Fibroblast of skin of left quadriceps (primary cell): ENCODE measurements around the gene OR6J1.
"Not testable (repeated sequence)": the region's sequence is repeated elsewhere in the genome, so short reads cannot be mapped to it uniquely, and the experiment has no call there.

Experiments used
- DNase-seq, 2 experiments: peaks; one replicate each; pipeline ENCODE4 v3.0.0-alpha.2; 2013; ENCODE audit warnings: low read depth in 2 of 2

The OR6J1 gene

DNA sequence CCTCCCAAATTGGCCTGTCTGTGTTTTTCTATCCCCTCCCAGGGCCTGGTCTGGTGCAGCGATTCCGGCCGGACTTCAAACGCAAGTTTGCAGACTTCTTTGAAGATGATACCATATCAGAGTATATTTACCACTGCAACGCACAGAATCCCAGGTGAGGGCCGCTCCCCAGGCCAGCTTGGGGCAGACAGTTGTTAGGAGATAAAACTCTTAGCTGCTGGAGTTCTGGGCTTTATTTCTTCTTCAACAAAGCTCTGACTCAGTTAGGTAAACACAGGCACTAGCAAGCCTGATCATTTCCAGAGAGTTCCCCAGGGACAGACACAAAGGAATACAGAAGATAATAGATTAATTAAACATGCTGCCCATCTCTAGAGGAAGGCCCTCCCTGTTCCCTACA is 37.8 kb downstream of the OR6J1 start:
- no peak for DNase-seq

DNA sequence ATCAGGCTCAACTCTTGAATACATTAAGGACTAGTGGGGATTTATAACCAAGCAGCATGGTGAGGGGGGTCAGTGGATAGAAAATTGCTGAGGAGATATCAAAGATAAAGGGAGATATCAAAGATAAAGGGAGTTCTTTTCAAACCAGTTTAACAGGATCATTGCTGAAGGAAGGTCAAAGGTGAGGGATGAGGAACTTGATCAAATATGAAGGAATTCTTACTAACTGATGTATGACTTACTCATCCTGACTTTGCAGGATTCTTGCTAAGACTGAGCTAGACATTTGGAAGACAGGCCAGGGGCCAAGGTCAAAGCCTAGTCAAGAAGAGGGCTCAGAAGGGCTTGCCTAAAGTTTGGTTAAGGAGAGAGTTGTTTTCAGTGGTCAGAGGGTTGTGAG is 41.3 kb downstream of the OR6J1 start:
- no peak for DNase-seq

DNA sequence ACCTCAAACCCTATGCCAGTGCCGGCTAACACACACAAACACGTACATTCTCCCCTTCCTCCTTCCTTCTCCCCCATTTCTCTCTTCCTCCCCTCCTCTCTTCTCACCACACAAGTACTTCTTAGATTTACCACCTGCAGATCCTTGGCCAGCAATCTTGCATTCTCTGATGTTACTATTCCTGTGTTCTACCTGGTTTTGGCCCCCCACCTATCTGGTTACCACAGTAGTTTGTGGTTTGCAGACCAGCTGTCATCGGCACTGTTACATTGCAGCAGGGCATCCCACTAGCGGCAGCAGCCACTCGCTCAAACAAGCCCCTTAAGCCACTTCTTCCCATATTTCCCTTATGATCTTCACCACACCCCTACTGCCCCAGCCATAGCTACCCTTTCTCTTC is 42.2 kb downstream of the OR6J1 start:
- DNase-seq, result no peak

DNA sequence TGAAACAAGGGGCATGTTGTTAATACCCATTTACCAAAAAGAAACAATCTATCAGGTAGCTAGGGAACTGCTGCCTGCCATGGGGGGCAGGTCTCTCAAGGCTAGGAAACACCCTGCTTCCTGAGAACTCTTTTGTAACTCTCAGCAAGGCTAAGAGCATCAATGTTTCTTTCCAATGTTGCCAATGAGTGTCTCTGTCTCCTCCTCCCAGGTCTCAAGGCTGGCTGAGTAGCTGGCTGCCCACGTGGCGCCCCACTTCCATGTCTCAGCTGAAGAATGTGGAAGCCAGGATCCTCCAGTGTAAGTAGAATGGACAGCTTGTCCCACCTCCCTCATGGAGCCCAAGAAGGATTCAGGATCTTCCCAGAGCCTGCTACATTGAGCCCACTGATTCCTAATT is 42.7 kb downstream of the OR6J1 start:
- DNase-seq, result no peak

DNA sequence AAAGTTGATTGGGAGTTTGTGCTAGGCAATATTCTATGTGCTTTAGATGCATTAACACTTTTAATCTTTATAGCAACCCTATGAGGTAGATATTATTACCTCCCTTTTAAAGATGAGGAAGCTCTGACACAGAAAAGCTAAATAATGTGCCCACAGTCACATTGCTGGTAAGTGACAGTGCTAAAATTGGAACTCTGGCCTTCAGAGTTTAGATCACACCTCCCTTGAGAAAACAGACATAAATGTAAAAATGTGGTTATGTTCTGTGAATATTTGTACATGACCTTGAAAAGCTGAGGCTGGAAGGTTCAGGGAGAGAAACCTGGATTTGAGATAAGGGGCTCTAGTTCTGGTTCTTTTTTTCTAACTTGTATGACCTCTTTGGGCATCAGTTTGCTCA is 44.1 kb downstream of the OR6J1 start:
- DNase-seq, result no peak

DNA sequence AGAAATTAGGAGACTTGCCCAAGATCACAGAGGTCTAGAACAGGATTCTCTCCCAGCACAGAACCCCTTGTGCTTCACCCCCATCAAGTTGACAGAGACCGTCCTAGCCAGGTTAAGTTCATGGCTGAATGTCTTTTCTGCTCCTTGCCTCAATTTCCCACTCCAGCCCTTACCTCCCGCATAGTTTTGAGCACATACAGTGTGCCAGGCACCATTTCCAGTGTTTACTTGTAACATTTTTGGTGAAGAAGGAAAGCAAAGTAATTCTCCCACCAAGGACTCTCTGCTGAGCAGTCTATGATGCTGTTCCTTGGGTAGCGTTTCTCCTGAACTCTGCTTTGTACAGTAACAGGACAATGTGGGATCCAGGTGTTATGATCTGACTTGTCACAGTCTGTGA is 44.8 kb downstream of the OR6J1 start:
- no peak for DNase-seq

DNA sequence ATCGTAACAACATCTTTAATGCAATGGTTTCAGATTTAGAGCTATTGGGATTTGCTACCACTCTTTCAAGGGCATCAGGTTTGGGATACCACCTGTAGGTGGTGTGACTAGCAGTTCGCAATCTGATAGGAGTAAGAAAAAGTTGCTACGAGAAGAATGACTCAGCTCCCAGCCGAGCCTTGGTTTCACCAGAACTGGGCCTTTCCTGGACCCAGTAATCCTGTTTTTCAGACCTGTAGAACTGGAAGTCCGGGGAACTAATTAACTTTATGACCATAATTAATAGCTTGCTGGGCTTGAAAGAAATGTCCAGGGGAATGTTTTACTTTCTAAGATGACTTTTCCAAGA is 45.3 kb downstream of the OR6J1 start:
- no peak for DNase-seq

DNA sequence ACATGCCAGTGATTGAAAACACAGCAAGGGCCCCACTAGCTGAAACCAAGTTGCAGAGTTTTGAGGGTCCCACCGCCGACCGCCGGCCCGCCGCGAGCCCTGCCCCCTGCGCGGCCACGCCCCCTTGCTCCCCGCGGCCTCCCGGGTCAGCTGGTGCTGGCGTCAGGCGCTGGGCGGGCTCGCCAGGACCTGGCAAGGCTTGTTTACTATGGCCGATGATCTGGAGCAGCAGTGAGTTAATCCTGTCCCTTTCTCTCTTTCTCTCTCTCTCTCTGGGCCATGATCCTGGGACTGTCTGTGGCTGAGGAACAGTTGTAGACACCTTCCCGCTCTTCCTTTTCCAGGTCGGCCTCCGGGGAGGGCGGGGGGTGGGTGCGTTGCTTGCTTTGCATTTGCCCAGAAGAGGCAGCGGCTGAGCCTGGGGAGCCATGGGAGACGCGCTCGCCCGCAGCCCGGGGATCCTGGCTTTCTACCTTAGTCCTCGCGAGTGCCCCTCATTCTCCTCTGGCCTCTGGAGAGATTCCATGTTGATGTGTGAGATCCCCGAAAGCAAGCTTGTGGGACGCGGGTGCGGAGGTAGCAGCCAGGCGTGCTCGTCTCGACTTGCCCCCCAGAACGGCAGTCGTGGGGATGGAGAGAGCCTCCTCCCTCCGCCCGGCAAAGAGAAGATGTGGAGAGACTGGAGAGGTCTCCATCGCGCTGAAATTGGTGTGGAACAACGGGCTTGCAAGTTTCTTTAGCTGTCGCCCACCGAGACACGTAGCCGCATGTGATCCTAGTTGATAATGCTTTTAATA is 45.9 kb downstream of the OR6J1 start, which contains the start of gene ABHD4:
TSS of gene ABHD4 (plus strand) at position 202 of the 797 bp plus-strand sequence. CDS start at position 209, 7 bp downstream.
- DNase-seq, result no peak

DNA sequence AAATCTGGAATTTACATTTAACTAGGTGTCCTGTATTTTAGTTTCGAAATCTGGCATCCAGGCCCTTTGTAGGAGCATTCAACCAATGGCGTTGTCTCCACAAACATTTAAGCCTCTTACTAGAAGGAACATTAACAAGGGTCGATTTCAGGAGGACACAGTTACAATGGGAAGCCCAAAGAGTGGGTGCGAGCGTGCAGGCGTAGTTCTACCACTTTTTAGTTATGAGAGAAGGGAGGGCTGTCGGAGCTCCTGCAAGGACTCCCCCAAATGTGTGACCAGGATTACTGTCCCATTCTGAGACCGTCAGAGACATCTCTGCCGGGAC is 46.4 kb downstream of the OR6J1 start:
- no peak for DNase-seq

DNA sequence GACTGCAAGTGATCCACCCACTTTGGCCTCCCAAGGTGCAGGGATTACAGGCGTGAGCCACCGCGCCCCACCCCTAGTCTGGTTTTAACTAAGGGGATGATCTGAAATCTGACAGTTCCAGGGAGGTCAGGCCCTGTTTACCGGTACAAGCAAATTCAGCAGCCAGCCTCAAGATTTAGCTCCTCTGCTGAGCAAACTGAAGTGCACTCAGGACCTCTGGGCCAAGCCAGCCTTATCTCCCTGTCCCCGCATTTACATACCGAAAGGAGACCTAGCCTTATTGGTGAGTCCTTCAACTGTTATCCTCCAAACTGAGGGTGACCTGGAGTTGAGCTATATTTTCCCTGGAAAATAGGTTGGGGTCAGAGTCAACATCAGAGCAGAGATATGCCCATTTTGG is 46.9 kb downstream of the OR6J1 start:
- no peak for DNase-seq

DNA sequence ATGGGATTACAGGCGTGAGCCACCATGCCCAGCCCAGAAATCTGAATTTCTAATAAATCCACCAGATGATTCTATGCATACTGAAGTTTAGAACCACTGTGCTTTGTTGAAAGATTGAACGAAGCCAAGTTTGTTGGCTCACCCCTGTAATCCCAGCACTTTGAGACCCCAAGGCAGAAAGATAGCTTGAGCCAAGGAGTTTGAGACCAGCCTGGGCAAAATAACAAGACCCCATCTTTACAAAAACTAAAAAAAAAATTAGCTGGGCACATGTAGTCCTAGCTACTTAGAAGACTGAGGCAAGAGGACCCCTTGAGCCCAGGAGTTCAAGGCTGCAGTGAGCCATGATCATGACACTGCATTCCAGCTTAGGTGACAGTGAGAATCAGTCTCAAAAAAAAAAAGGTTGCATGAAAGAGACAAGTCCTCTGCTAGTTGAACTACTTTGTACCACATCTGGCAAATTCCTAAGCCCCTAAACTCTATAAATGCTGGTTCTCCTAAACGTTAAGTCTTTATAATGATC is 47.7 kb downstream of the OR6J1 start:
- DNase-seq, result no peak

DNA sequence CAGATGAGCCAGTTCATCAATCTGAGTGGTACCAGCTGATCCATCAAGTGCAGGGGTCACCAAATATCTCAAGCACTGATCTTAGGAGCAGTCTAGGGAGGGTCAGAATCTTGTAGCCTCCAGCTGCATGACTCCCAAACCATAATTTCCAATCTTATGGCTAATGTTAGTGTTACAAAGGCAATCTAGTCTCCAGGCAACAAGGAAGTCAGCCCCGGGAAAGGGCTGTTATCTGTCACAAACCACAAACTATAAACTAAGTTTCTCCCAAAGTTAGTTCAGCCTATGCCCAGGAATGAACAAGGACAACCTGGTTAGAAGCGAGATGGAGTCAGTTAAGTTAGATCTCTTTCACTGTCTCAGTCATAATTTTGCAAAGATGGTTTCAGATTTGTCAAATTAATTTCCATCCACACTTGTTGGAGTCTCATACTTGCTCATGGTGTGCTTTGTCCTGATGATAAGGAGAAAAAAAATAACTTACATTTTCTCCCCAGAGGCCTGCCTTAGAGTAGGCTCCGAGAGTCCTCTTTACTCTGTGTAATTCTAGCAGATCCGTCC is 49.9 kb downstream of the OR6J1 start:
- DNase-seq, result no peak

DNA sequence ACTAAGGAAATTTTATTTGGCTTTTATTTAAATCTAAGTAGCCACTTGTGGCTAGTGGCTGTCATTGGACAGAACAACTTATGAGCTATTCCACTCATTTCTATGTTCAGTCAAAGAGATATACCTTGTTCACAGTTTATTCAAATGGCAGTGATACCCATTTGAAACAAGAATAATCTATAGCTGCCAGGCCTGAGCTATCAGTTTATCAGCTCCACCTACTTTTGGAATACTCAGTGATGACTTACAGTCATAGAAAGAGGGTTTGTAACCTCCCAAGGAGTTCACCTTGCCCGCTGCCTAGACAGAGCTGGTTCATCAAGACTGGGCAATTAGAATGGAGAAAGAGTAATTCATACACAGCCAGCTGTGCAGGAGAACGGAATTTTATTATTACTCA is 50.6 kb downstream of the OR6J1 start:
- DNase-seq, result no peak

DNA sequence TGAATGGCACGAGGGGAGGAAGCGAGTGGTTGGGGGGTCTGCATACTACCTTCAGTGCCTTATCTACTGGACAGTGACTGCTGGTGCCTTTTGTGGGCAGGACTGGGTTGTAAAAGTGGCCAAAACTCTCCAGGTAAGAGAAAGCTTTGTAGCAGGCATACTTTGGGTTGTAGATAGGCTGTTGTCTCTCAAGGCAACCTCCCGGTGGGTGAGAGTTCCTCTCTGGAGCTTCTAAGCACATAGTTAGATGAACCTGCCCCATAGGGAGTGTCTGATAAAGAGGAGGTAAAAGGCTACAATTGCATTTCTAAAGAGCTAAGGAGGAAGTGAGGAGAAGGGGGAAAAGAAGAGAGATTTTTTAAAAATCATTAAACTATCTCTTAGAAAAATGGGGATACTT is 51.0 kb downstream of the OR6J1 start:
- DNase-seq, result no peak

DNA sequence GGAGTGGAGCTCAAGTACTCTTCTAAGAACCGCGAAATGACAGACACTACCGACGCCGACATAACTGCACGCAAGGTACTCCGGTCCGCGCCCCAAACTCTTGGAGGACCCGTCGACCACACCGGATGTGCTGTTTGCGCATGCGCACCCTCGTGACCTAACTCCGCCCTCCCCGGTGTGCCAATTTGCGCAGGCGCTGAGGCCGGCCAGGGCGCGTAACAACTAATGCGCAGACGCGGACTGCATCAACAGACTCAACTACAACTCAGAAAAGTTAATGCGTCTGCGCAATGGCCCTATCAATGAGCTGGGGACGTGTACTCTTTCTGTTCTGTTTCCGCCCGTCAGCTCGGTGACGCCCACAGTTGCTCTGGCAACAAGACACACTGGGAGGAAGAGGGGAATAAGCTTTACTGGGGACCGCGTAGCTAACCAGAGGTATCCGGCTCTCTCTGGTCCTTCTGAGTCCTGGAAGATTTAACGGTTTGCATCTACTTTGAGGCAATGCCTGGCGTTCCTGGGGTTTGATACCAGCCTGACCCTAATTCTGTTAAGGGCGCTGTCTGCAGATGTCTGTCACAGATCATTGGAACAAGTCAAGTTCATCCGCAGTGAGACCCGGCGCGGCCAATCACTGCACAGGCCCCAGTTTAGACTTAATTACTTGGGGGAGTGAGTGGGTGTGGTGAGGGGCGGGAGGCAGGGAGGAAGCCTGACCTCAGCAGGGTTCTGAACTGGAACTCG is 54.9 kb downstream of the OR6J1 start, which contains the start of gene DAD1:
TSS of gene DAD1 (minus strand) at position 129 of the 744 bp plus-strand sequence. CDS start at position 62, 67 bp downstream.
- peak; percentile 99 for DNase-seq

DNA sequence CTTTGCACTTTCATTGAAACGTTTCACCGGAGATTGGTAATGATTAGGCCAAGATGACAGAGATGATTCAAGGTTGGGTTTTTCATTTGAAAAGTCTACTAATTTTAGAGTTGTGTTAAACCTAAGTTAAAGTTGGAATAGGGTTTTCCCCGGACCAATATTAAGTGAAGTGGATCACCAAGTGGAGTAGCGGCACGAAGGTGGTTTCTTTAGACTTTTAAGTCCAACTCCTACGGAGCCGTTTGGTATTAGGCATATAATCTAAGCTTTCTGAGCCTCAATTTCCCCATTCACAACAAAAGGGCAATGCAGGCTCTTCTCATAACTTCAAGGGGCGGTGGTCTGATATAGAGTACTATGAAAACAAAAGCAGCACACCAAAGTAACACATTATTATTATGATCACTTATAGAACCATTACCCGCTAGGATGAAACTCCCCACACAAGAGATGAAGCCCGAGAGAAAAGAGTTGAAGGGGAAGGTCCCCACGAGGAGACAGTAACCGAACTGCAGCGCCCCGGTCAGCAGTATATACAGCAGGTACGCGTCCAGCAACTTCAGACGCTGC is 55.5 kb downstream of the OR6J1 start:
- no peak for DNase-seq

DNA sequence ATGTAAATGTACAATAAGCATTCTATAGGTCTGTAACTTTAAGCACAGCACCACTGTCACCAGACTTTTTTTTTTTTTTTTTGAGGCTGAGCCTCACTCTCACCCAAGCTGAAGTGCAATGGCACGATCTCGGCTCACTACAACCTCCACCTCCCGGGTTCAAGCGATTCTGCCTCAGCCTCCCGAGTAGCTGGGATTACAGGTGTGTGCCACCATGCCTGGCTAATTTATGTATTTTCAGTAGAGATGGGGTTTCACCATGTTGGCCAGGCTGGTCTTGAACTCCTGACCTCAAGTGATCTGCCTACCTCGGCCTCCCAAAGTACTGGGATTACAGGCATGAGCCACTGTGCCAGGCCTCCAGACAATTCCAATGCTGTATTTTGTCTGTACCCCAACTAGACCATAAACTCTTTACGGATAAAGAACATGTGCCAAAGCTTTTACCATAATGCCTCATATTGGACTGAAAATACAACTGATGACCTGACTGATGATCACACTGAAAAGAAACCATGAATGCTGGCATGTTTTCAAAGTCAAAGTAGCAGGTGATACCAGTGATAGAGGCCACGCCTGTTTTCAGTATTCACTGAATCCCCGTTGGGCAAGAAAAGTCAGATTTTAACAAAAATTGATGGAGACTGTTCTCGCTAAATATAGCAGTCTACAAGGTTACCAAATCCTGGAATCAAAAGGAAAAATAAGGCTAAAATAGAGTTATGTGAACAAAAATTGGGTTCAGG is 56.3 kb downstream of the OR6J1 start:
- DNase-seq, result not testable (repeated sequence)

DNA sequence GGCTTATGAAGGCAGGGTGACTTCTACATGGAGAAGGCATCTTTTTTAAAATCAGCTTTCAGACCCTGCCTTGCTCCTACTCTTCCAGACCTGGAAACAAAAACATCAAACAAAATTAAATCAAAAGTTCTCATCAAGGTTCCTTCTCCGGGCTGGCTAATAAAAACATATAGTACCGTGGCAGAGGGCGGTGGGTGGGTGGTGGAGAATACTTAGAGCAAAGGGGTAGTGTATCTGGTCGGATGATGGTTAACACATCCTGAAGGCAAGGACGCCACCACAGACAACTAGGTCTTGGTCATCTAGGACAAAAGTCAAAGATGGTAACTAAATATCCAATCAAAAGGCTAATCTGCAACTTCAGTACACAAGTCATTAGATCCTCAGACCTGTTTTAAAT is 56.9 kb downstream of the OR6J1 start:
- no peak for DNase-seq

DNA sequence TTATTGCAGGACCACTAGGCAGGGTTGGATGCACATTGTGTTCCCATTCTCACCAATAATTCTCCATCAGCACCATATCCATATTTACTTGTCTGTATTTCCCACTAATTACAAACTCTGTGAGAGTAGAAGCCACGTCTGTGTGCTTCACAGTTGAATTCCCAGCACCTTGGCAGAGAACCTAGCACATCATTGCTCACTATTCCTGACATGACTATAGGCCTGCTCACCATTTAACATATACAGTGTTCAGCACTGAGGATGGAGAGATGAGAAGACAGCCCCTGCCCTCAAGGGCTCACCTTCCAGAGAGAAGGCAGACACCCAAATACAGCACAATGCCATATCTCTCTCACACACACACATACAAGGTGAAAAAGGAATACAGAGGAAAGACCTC is 60.2 kb downstream of the OR6J1 start:
- DNase-seq, result no peak
